Activated CD8-positive, alpha-beta memory T cell treated with anti-CD3 and anti-CD28 coated beads, Interleukin-2, amount 10 ng/mL, durations not matched to agents 7 days and 5 days (primary cell): ENCODE data around the gene KDM1B. TPM values are rescaled to one million over a fixed set of nuclear protein-coding genes. Genes with fewer than 3 reads are reported as not detected.
A peak's percentile ranks its signal among the peaks of the same experiment; 100 is the strongest.

Source experiments
- ATAC-seq: fragments of 150-1000 bp; cut with Tn5 transposase; one replicate; pipeline ENCODE4 v1.10.0; 2021; ENCODE audit warnings: moderate library complexity
- CTCF ChIA-PET: fragments of 350-600 bp; sonication (Branson Sonifier 250); formaldehyde crosslinking; loops from one replicate; lab custom pipeline; 2021; ENCODE audit warnings: antibody characterized with exemption; lab: Charles Lee
- DNase-seq: peaks from one replicate; pipeline ENCODE4 v3.0.0-alpha.2; 2020
- H3K27ac Mint-ChIP-seq: one replicate; pipeline ENCODE4 v1.8.0; 2021; ENCODE audit warnings: mild to moderate bottlenecking, mixed read lengths
- H3K27me3 Mint-ChIP-seq: one replicate; pipeline ENCODE4 v1.8.0; 2021; ENCODE audit warnings: mixed read lengths
- H3K36me3 Mint-ChIP-seq: one replicate; pipeline ENCODE4 v1.8.0; 2021; ENCODE audit warnings: mild to moderate bottlenecking, mixed read lengths
- H3K4me1 Mint-ChIP-seq: one replicate; pipeline ENCODE4 v1.8.0; 2021; ENCODE audit warnings: mixed read lengths
- H3K4me3 Mint-ChIP-seq: one replicate; pipeline ENCODE4 v1.8.0; 2021; ENCODE audit warnings: mild to moderate bottlenecking, moderate library complexity, mixed read lengths
- H3K9me3 Mint-ChIP-seq: one replicate; pipeline ENCODE4 v1.8.0; 2022; ENCODE audit warnings: low read depth, mixed read lengths
- total RNA-seq, 2 experiments: library from RNA; stranded (reverse); gene quantifications; one replicate each; pipeline ENCODE4 v1.2.3, GENCODE V29; 2021

KDM1B gene
- total RNA-seq, 2 experiments from 2014 or later, result 8.6 to 10.4 TPM

- Mint-ChIP-seq H3K9me3 (no peaks in the 10 kb centered on the region), H3K36me3 (peaks cover 32% of the 10 kb centered on the region), H3K27me3 (no peaks in the 10 kb centered on the region), H3K27ac (no peak overlapping the region), H3K4me1 (peaks cover 28% of the 10 kb centered on the region), H3K4me3 (peak overlapping the region; percentile 95)
- ATAC-seq (no peak), DNase-seq (no peak)
- CTCF ChIA-PET, result interaction anchor here (0.7 to 1.0 kb wide), 3 partner anchors 9 to 53 kb away, joined by 3 read pairs; no protein-coding TSS in a partner anchor
Measured at GRCh38 chr6:18265787-18266522, 110.7 kb downstream of the KDM1B start.

GRCh38 chr6:18266523-18266912 lies 111.3 kb downstream of the KDM1B start:
- ATAC-seq (no peak), DNase-seq (no peak)
- Mint-ChIP-seq H3K27ac (no peak overlapping the region), H3K4me3 (no peak overlapping the region), H3K36me3 (peaks cover 28% of the 10 kb centered on the region), H3K9me3 (no peaks in the 10 kb centered on the region), H3K4me1 (peaks cover 22% of the 10 kb centered on the region), H3K27me3 (no peaks in the 10 kb centered on the region)
- CTCF ChIA-PET, result no interaction called here

- Mint-ChIP-seq H3K9me3 (no peaks in the 10 kb centered on the region), H3K36me3 (peaks cover 14% of the 10 kb centered on the region), H3K4me3 (no peak overlapping the region), H3K27me3 (peaks cover 5% of the 10 kb centered on the region), H3K27ac (no peak overlapping the region), H3K4me1 (peaks cover 10% of the 10 kb centered on the region)
- no peak for ATAC-seq
- no peak for DNase-seq
- CTCF ChIA-PET, result no interaction called here
Measured at GRCh38 chr6:18268066-18268465, 112.8 kb downstream of the KDM1B start.

GRCh38 chr6:18269253-18269652 lies 114.0 kb downstream of the KDM1B start:
- Mint-ChIP-seq H3K27ac (no peak overlapping the region), H3K4me3 (no peak overlapping the region), H3K4me1 (peaks cover 9% of the 10 kb centered on the region), H3K36me3 (peaks cover 6% of the 10 kb centered on the region), H3K9me3 (no peaks in the 10 kb centered on the region), H3K27me3 (peaks cover 11% of the 10 kb centered on the region)
- no peak for ATAC-seq
- CTCF ChIA-PET, result no interaction called here
- DNase-seq, result peak; percentile 42

GRCh38 chr6:18269717-18270116 lies 114.5 kb downstream of the KDM1B start:
- Mint-ChIP-seq H3K27me3 (peaks cover 12% of the 10 kb centered on the region), H3K27ac (no peak overlapping the region), H3K4me3 (no peak overlapping the region), H3K36me3 (peaks cover 6% of the 10 kb centered on the region), H3K4me1 (peaks cover 9% of the 10 kb centered on the region), H3K9me3 (no peaks in the 10 kb centered on the region)
- no peak for DNase-seq
- CTCF ChIA-PET, result no interaction called here
- no peak for ATAC-seq

GRCh38 chr6:18270216-18270615 lies 115.0 kb downstream of the KDM1B start:
- no peak for ATAC-seq
- H3K9me3 Mint-ChIP-seq, result no peaks in the 10 kb centered on the region
- DNase-seq, result no peak
- CTCF ChIA-PET, result no interaction called here
- H3K27me3 Mint-ChIP-seq, result peaks cover 17% of the 10 kb centered on the region
- peaks cover 4% of the 10 kb centered on the region for H3K4me1 Mint-ChIP-seq
- H3K27ac Mint-ChIP-seq, result no peak overlapping the region
- no peak overlapping the region for H3K4me3 Mint-ChIP-seq
- H3K36me3 Mint-ChIP-seq, result peaks cover 5% of the 10 kb centered on the region

Other genes with a start within 250 kb of the KDM1B start
- under 1 TPM in 1 of 2 experiments, not detected in 1; 0.05 TPM for gene KIF13A, start 167.8 kb upstream of the KDM1B start, total RNA-seq
- under 1 TPM in 1 of 2 experiments, not detected in 1; 0.30 TPM for gene NHLRC1, start 32.7 kb upstream of the KDM1B start, total RNA-seq
- 1 to 10 TPM; 5.6 to 9.5 TPM for gene TPMT, start 345 bp upstream of the KDM1B start, total RNA-seq
- gene DEK, start 109.1 kb downstream of the KDM1B start, total RNA-seq, result 100 to 1,000 TPM; 209 to 218 TPM
- 1 to 10 TPM in 1 of 2 experiments, under 1 TPM in 1; 0.23 to 1.6 TPM for gene RNF144B, start 231.9 kb downstream of the KDM1B start, total RNA-seq